MM.1S (cell line): Measurements from ENCODE around the gene NETO1.

Experiments
- EZH2 ChIP-seq: fragments of 300-600 bp; sonication (generic); optimal IDR thresholded peaks from 2 replicates; pipeline ENCODE3; 2017; ENCODE audit warnings: low read depth, mild to moderate bottlenecking, antibody characterized with exemption, low read length, mixed read lengths
- TF ChIP-seq, protein P1 (sequence below): fragments of 300-600 bp; sonication (generic); IDR thresholded peaks from 2 replicates; pipeline ENCODE4 v1.5.1; 2016; ENCODE audit warnings: antibody characterized with exemption, low read length, mixed read lengths

DNA sequence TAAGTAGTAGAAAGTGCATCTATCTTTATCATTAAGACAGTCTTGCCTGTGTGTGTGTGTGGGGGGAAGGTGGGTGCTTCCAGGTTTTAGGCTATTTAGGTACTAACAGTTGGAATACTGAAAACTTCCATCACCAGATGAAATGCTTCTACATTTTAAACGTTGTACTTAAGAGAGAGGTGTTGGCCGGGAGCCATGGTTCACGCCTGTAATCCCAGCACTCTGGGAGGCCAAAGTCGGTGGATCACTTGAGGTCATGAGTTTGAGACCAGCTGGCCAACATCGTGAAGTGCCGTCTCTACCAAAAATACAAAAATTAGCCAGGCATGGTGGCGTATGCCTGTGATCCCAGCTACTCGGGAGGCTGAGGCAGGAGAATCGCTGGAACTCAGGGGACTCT is 4.0 kb downstream of the NETO1 start:
- TF ChIP-seq, protein P1, sequence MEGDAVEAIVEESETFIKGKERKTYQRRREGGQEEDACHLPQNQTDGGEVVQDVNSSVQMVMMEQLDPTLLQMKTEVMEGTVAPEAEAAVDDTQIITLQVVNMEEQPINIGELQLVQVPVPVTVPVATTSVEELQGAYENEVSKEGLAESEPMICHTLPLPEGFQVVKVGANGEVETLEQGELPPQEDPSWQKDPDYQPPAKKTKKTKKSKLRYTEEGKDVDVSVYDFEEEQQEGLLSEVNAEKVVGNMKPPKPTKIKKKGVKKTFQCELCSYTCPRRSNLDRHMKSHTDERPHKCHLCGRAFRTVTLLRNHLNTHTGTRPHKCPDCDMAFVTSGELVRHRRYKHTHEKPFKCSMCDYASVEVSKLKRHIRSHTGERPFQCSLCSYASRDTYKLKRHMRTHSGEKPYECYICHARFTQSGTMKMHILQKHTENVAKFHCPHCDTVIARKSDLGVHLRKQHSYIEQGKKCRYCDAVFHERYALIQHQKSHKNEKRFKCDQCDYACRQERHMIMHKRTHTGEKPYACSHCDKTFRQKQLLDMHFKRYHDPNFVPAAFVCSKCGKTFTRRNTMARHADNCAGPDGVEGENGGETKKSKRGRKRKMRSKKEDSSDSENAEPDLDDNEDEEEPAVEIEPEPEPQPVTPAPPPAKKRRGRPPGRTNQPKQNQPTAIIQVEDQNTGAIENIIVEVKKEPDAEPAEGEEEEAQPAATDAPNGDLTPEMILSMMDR = no peak
- no peak for TF ChIP-seq EZH2
